Ishikawa (cell line): ENCODE data around the gene PRDM1.

Experiments used
- CEBPB ChIP-seq: IDR thresholded peaks from 2 replicates; pipeline ENCODE4 v1.6.1; 2012
- CREB1 ChIP-seq: IDR thresholded peaks from 2 replicates; pipeline ENCODE4 v1.6.1; 2012; ENCODE audit warnings: low read depth
- EGR1 ChIP-seq: IDR thresholded peaks from 2 replicates; pipeline ENCODE4 v1.6.1; 2012
- EP300 ChIP-seq: IDR thresholded peaks from 2 replicates; pipeline ENCODE4 v1.6.1; 2012; ENCODE audit warnings: borderline replicate concordance
- FOXM1 ChIP-seq: IDR thresholded peaks from 2 replicates; pipeline ENCODE4 v1.6.1; 2012; ENCODE audit warnings: low read depth, borderline replicate concordance
- MAX ChIP-seq: IDR thresholded peaks from 2 replicates; pipeline ENCODE4 v1.6.1; 2012
- NFIC ChIP-seq: IDR thresholded peaks from 2 replicates; pipeline ENCODE4 v1.6.1; 2012
- RAD21 ChIP-seq: IDR thresholded peaks from 2 replicates; pipeline ENCODE4 v1.6.1; 2012; ENCODE audit warnings: low read depth
- REST ChIP-seq: IDR thresholded peaks from 2 replicates; pipeline ENCODE4 v1.6.1; 2012; ENCODE audit warnings: low read depth, mild to moderate bottlenecking
- TAF1 ChIP-seq: IDR thresholded peaks from 2 replicates; pipeline ENCODE4 v1.6.1; 2012; ENCODE audit warnings: low read depth, mild to moderate bottlenecking
- TCF12 ChIP-seq: IDR thresholded peaks from 2 replicates; pipeline ENCODE4 v1.6.1; 2012; ENCODE audit warnings: low read depth
- TEAD4 ChIP-seq: IDR thresholded peaks from 2 replicates; pipeline ENCODE4 v1.6.1; 2012
- USF1 ChIP-seq: IDR thresholded peaks from 2 replicates; pipeline ENCODE4 v1.6.1; 2012
- YY1 ChIP-seq: IDR thresholded peaks from 2 replicates; pipeline ENCODE4 v1.6.1; 2012; ENCODE audit warnings: low read depth
- ZBTB7A ChIP-seq: IDR thresholded peaks from 2 replicates; pipeline ENCODE4 v1.6.1; 2012; ENCODE audit warnings: low read depth

PRDM1 gene

GRCh38 chr6:106142876-106143431 is 56.8 kb downstream of the PRDM1 start:
- TF ChIP-seq NFIC (no peak), USF1 (no peak), YY1 (no peak), REST (no peak), RAD21 (no peak), MAX (no peak)

GRCh38 chr6:106143665-106144064 is 57.5 kb downstream of the PRDM1 start:
- TF ChIP-seq EP300 (no peak), MAX (no peak), REST (no peak), YY1 (no peak), TAF1 (no peak), CREB1 (no peak), TEAD4 (no peak), NFIC (no peak), TCF12 (no peak), EGR1 (no peak), RAD21 (no peak), USF1 (no peak)

- no peak for TF ChIP-seq CEBPB
- TF ChIP-seq RAD21: no peak
- TF ChIP-seq REST: no peak
- TF ChIP-seq ZBTB7A: no peak
- TF ChIP-seq YY1: no peak
- TF ChIP-seq MAX: no peak
- no peak for TF ChIP-seq FOXM1
- no peak for TF ChIP-seq EGR1
- TF ChIP-seq TCF12: no peak
- TF ChIP-seq NFIC: no peak
- TF ChIP-seq CREB1: no peak
- no peak for TF ChIP-seq EP300
Measured at GRCh38 chr6:106145144-106145543, 59.0 kb downstream of the PRDM1 start.

- TF ChIP-seq EP300 (no peak), CEBPB (no peak), CREB1 (no peak), USF1 (no peak), RAD21 (no peak), NFIC (no peak), TAF1 (no peak), TEAD4 (no peak), MAX (no peak), ZBTB7A (no peak), REST (no peak), YY1 (no peak), EGR1 (no peak), FOXM1 (no peak), TCF12 (no peak)
Measured at GRCh38 chr6:106145741-106146227, 59.6 kb downstream of the PRDM1 start.
